ENCODE results near the gene PROS1.
A peak's percentile ranks its signal among the peaks of the same experiment; 100 is the strongest.
"Not testable (repeated sequence)": the region's sequence is repeated elsewhere in the genome, so short reads cannot be mapped to it uniquely, and the experiment has no call there.

Gene PROS1

DNA sequence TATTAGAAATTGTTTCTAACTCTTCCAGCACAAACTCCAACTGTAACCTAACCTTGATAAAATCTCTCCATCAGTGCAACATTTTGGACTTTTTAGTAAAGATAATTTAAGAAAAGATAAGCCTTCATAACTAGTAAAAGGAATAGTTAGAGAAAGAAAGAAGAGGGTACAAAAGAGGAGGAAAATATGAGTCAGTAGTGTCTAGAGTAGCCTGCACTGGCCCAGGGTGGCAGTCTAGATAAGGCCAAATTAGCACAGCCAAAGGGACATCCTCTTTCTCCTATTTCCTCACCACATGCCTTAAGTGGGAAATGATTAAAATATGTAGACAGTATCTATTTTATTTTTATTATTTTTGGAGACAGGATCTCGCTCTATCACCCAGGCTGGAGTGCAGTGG is 3.7 kb downstream of the PROS1 start:
- no peak overlapping the region for H3K27ac ChIP-seq (ENCODE audit: insufficient read depth in 1 of 2, low read depth in 1 of 2, low read length in 2 of 2, poor library complexity in 1 of 2, severe bottlenecking in 2 of 2)
- peak in 2 of 3 donors; percentile 17 to 21 for DNase-seq
- H3K4me3 ChIP-seq (ENCODE audit: control insufficient read depth in 1 of 7, extremely low read depth in 1 of 7, insufficient read depth in 4 of 7, low read depth in 2 of 7, low read length in 6 of 7): no peak overlapping the region
- ChIA-PET POLR2A (no interaction called here), CTCF (no interaction called here)
- no peaks in the 10 kb centered on the region for H3K27me3 ChIP-seq (replicated peaks in 2 of 5; ENCODE audit: control insufficient read depth in 4 of 5, insufficient read depth in 5 of 5, low read length in 4 of 5)
- no peaks in the 10 kb centered on the region for H3K9me3 ChIP-seq (ENCODE audit: control extremely low read depth in 1 of 5, control insufficient read depth in 4 of 5, insufficient read depth in 2 of 5, low read depth in 1 of 5, low read length in 4 of 5)
- H3K4me1 ChIP-seq (ENCODE audit: control extremely low read depth in 1 of 4, control insufficient read depth in 4 of 4, insufficient read depth in 4 of 4, low read length in 3 of 4): peaks cover 3 to 13% (median 9%) of the 10 kb centered on the region in 4 experiments
- 83% methylated on average over 1 of the region's 1 CpG for WGBS (ENCODE audit: insufficient coverage)
- no peaks in the 10 kb centered on the region for H3K36me3 ChIP-seq (ENCODE audit: control insufficient read depth in 4 of 4, insufficient read depth in 4 of 4, low read length in 3 of 4)

DNA sequence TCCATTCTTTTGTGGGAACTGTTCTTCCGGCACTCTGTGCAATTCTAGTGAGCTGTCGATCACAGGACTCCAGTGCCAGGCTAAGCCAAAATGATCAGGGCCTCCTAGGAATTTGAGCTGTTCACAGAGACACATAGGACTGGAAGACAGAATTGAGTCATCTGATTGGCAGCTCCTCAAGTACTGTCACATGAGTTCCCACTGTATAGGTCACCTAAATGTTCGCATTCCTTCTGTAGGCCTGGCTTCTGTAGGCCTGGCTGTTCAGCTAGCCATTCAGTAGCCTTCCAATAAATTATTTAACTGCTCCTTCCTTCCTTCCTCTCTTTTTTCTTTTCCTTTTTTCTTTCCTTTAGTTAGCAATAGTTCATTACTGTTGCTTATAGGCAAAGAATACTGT is 4.3 kb downstream of the PROS1 start:
- WGBS (ENCODE audit: insufficient coverage): 79% methylated on average over 3 of the region's 3 CpGs
- Histone ChIP-seq H3K36me3 (ENCODE audit: control insufficient read depth in 4 of 4, insufficient read depth in 4 of 4, low read length in 3 of 4) (no peaks in the 10 kb centered on the region), H3K4me3 (ENCODE audit: control insufficient read depth in 1 of 7, extremely low read depth in 1 of 7, insufficient read depth in 4 of 7, low read depth in 2 of 7, low read length in 6 of 7) (no peak overlapping the region), H3K4me1 (ENCODE audit: control extremely low read depth in 1 of 4, control insufficient read depth in 4 of 4, insufficient read depth in 4 of 4, low read length in 3 of 4) (peaks cover 3 to 13% (median 9%) of the 10 kb centered on the region in 4 experiments), H3K27ac (ENCODE audit: insufficient read depth in 1 of 2, low read depth in 1 of 2, low read length in 2 of 2, poor library complexity in 1 of 2, severe bottlenecking in 2 of 2) (no peak overlapping the region), H3K27me3 (replicated peaks in 2 of 5; ENCODE audit: control insufficient read depth in 4 of 5, insufficient read depth in 5 of 5, low read length in 4 of 5) (no peaks in the 10 kb centered on the region), H3K9me3 (ENCODE audit: control extremely low read depth in 1 of 5, control insufficient read depth in 4 of 5, insufficient read depth in 2 of 5, low read depth in 1 of 5, low read length in 4 of 5) (no peaks in the 10 kb centered on the region)
- ChIA-PET CTCF (no interaction called here), POLR2A (no interaction called here)
- DNase-seq: no peak

DNA sequence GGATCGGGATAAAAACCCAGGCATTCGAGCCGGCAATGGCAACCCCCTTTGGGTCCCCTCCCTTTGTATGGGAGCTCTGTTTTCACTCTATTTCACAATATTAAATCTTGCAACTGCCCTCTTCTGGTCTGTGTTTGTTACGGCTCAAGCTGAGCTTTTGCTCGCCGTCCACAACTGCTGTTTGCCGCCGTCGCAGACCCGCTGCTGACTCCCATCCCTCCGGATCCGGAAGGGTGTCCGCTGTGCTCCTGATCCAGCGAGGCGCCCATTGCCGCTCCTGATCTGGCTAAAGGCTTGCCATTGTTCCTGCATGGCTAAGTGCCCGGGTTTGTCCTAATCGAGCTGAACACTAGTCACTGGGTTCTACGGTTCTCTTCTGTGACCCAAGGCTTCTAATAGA is 8.6 kb downstream of the PROS1 start:
- over 99% methylated on average over 16 of the region's 19 CpGs for WGBS (ENCODE audit: insufficient coverage)
- H3K4me3 ChIP-seq (ENCODE audit: control insufficient read depth in 1 of 7, extremely low read depth in 1 of 7, insufficient read depth in 4 of 7, low read depth in 2 of 7, low read length in 6 of 7); H3K36me3 ChIP-seq (ENCODE audit: control insufficient read depth in 4 of 4, insufficient read depth in 4 of 4, low read length in 3 of 4); H3K27ac ChIP-seq (ENCODE audit: insufficient read depth in 1 of 2, low read depth in 1 of 2, low read length in 2 of 2, poor library complexity in 1 of 2, severe bottlenecking in 2 of 2); H3K4me1 ChIP-seq (ENCODE audit: control extremely low read depth in 1 of 4, control insufficient read depth in 4 of 4, insufficient read depth in 4 of 4, low read length in 3 of 4); H3K27me3 ChIP-seq (replicated peaks in 2 of 5; ENCODE audit: control insufficient read depth in 4 of 5, insufficient read depth in 5 of 5, low read length in 4 of 5); DNase-seq; POLR2A ChIA-PET; H3K9me3 ChIP-seq (ENCODE audit: control extremely low read depth in 1 of 5, control insufficient read depth in 4 of 5, insufficient read depth in 2 of 5, low read depth in 1 of 5, low read length in 4 of 5); CTCF ChIA-PET: not testable (repeated sequence)

DNA sequence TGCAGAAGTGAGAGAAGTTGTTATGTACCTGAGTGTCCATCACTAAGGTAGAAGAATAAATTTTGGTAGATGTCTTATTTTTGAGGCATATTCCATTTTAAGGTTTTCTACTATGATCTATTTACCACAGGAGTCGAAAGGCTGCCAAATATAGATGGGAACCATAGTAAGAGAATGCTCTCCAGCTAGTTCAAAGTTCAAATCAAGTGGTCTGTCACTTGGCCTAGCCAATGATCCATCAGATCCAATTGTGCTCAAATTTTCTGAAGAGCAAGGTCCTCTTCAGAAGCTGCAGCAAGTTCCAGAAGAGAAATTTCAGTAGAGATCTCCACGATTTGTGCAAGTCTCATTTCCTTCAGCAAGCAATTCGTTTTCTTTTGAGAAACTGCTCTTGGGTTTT is 10.9 kb downstream of the PROS1 start:
- POLR2A ChIA-PET: no interaction called here
- CTCF ChIA-PET: no interaction called here
- H3K27ac ChIP-seq (ENCODE audit: insufficient read depth in 1 of 2, low read depth in 1 of 2, low read length in 2 of 2, poor library complexity in 1 of 2, severe bottlenecking in 2 of 2): no peak overlapping the region
- no peak for DNase-seq
- H3K9me3 ChIP-seq (ENCODE audit: control extremely low read depth in 1 of 5, control insufficient read depth in 4 of 5, insufficient read depth in 2 of 5, low read depth in 1 of 5, low read length in 4 of 5): no peaks in the 10 kb centered on the region
- 100% methylated on average over 3 of the region's 3 CpGs for WGBS (ENCODE audit: insufficient coverage)
- no peaks in the 10 kb centered on the region for H3K27me3 ChIP-seq (replicated peaks in 2 of 5; ENCODE audit: control insufficient read depth in 4 of 5, insufficient read depth in 5 of 5, low read length in 4 of 5)
- H3K36me3 ChIP-seq (ENCODE audit: control insufficient read depth in 4 of 4, insufficient read depth in 4 of 4, low read length in 3 of 4): no peaks in the 10 kb centered on the region
- no peak overlapping the region for H3K4me3 ChIP-seq (ENCODE audit: control insufficient read depth in 1 of 7, extremely low read depth in 1 of 7, insufficient read depth in 4 of 7, low read depth in 2 of 7, low read length in 6 of 7)
- no peaks in the 10 kb centered on the region for H3K4me1 ChIP-seq (ENCODE audit: control extremely low read depth in 1 of 4, control insufficient read depth in 4 of 4, insufficient read depth in 4 of 4, low read length in 3 of 4)

DNA sequence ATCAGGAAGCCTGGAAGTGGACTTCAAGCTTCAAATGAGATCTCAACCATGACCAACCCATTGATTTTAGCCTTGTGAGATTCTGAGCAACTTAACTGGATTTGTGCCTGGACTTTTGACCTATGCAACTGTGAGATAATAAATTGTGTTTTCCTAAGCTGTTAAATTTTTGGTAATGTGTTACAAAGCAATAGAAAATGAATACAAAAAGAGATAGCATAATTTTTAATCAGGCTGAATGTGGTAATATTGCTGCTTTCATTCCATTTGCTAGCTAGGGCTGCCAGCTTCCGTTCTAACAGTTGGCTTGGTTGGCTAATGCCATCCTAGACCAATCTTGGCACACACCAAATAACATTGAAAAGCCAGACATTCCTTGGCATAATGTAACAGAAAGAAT is 12.2 kb downstream of the PROS1 start:
- DNase-seq: no peak
- CTCF ChIA-PET: no interaction called here

DNA sequence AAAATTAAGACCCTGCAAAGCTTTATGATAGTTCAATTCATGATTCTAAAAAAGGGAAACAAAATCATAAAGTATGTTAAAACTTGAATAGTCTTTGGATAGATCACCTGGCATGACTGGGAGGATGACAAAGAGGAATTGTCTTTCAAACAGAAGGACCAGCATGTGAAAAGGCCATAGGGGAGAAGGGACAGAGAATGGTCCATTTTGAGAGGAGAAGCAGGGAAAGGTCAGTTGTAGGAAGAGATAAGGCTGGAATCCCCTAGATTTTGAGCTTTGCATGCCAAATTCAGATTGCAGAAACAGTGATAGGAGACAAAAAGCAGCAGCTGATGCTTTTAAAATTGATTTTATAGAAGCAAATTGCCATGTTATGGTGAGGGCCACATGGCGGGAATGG is 12.7 kb downstream of the PROS1 start:
- ChIA-PET POLR2A (no interaction called here), CTCF (no interaction called here)
- H3K36me3 ChIP-seq (ENCODE audit: control insufficient read depth in 4 of 4, insufficient read depth in 4 of 4, low read length in 3 of 4): no peaks in the 10 kb centered on the region
- DNase-seq: no peak
- H3K27me3 ChIP-seq (replicated peaks in 2 of 5; ENCODE audit: control insufficient read depth in 4 of 5, insufficient read depth in 5 of 5, low read length in 4 of 5): no peaks in the 10 kb centered on the region
- H3K4me1 ChIP-seq (ENCODE audit: control extremely low read depth in 1 of 4, control insufficient read depth in 4 of 4, insufficient read depth in 4 of 4, low read length in 3 of 4): no peaks in the 10 kb centered on the region
- H3K4me3 ChIP-seq (ENCODE audit: control insufficient read depth in 1 of 7, extremely low read depth in 1 of 7, insufficient read depth in 4 of 7, low read depth in 2 of 7, low read length in 6 of 7): no peak overlapping the region
- no peaks in the 10 kb centered on the region for H3K9me3 ChIP-seq (ENCODE audit: control extremely low read depth in 1 of 5, control insufficient read depth in 4 of 5, insufficient read depth in 2 of 5, low read depth in 1 of 5, low read length in 4 of 5)
- WGBS (ENCODE audit: insufficient coverage): 100% methylated on average over 1 of the region's 1 CpG
- no peak overlapping the region for H3K27ac ChIP-seq (ENCODE audit: insufficient read depth in 1 of 2, low read depth in 1 of 2, low read length in 2 of 2, poor library complexity in 1 of 2, severe bottlenecking in 2 of 2)

More for the DNA sequence above, 12.2 kb downstream of the PROS1 start:
- Histone ChIP-seq H3K9me3 (ENCODE audit: control extremely low read depth in 1 of 5, control insufficient read depth in 4 of 5, insufficient read depth in 2 of 5, low read depth in 1 of 5, low read length in 4 of 5) (no peaks in the 10 kb centered on the region), H3K36me3 (ENCODE audit: control insufficient read depth in 4 of 4, insufficient read depth in 4 of 4, low read length in 3 of 4) (no peaks in the 10 kb centered on the region), H3K4me3 (ENCODE audit: control insufficient read depth in 1 of 7, extremely low read depth in 1 of 7, insufficient read depth in 4 of 7, low read depth in 2 of 7, low read length in 6 of 7) (no peak overlapping the region), H3K27ac (ENCODE audit: insufficient read depth in 1 of 2, low read depth in 1 of 2, low read length in 2 of 2, poor library complexity in 1 of 2, severe bottlenecking in 2 of 2) (no peak overlapping the region), H3K27me3 (replicated peaks in 2 of 5; ENCODE audit: control insufficient read depth in 4 of 5, insufficient read depth in 5 of 5, low read length in 4 of 5) (no peaks in the 10 kb centered on the region), H3K4me1 (ENCODE audit: control extremely low read depth in 1 of 4, control insufficient read depth in 4 of 4, insufficient read depth in 4 of 4, low read length in 3 of 4) (no peaks in the 10 kb centered on the region)
- POLR2A ChIA-PET: no interaction called here
- no CpG with 5 or more reads among the region's 1 CpG for WGBS (ENCODE audit: insufficient coverage)

DNA sequence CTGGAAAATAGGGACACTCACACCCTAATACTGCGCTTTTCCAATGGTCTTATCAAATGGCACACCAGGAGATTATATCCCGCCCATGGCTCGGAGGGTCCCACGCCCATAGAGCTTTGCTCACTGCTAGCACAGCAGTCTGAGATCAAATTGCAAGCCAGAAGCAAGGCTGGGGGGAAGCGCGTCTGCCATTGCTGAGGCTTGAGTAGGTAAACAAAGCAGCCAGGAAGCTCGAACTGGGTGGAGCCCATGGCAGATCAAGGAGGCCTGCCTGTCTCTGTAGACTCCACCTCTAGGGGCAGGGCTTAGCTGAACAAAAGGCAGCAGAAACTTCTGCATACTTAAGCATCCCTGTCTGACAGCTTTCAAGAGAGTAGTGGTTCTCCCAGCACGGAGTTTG is 23.7 kb downstream of the PROS1 start:
- H3K4me3 ChIP-seq (ENCODE audit: control insufficient read depth in 1 of 7, extremely low read depth in 1 of 7, insufficient read depth in 4 of 7, low read depth in 2 of 7, low read length in 6 of 7); POLR2A ChIA-PET; DNase-seq; H3K9me3 ChIP-seq (ENCODE audit: control extremely low read depth in 1 of 5, control insufficient read depth in 4 of 5, insufficient read depth in 2 of 5, low read depth in 1 of 5, low read length in 4 of 5); H3K27me3 ChIP-seq (replicated peaks in 2 of 5; ENCODE audit: control insufficient read depth in 4 of 5, insufficient read depth in 5 of 5, low read length in 4 of 5); CTCF ChIA-PET; H3K27ac ChIP-seq (ENCODE audit: insufficient read depth in 1 of 2, low read depth in 1 of 2, low read length in 2 of 2, poor library complexity in 1 of 2, severe bottlenecking in 2 of 2); H3K4me1 ChIP-seq (ENCODE audit: control extremely low read depth in 1 of 4, control insufficient read depth in 4 of 4, insufficient read depth in 4 of 4, low read length in 3 of 4); H3K36me3 ChIP-seq (ENCODE audit: control insufficient read depth in 4 of 4, insufficient read depth in 4 of 4, low read length in 3 of 4): not testable (repeated sequence)
- WGBS (ENCODE audit: insufficient coverage): 100% methylated on average over 4 of the region's 8 CpGs

Data from common myeloid progenitor, CD34-positive (primary cell).